HG03378 (cell line): ENCODE measurements around the gene PLVAP.

Source experiments
- ATAC-seq: cut with Tn5 transposase; IDR thresholded peaks from one replicate; pipeline ENCODE4 v1.9.1; 2021; ENCODE audit warnings: mild to moderate bottlenecking, moderate library complexity; ENCODE audit not compliant: unreplicated experiment

PLVAP gene, protein sequence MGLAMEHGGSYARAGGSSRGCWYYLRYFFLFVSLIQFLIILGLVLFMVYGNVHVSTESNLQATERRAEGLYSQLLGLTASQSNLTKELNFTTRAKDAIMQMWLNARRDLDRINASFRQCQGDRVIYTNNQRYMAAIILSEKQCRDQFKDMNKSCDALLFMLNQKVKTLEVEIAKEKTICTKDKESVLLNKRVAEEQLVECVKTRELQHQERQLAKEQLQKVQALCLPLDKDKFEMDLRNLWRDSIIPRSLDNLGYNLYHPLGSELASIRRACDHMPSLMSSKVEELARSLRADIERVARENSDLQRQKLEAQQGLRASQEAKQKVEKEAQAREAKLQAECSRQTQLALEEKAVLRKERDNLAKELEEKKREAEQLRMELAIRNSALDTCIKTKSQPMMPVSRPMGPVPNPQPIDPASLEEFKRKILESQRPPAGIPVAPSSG

DNA sequence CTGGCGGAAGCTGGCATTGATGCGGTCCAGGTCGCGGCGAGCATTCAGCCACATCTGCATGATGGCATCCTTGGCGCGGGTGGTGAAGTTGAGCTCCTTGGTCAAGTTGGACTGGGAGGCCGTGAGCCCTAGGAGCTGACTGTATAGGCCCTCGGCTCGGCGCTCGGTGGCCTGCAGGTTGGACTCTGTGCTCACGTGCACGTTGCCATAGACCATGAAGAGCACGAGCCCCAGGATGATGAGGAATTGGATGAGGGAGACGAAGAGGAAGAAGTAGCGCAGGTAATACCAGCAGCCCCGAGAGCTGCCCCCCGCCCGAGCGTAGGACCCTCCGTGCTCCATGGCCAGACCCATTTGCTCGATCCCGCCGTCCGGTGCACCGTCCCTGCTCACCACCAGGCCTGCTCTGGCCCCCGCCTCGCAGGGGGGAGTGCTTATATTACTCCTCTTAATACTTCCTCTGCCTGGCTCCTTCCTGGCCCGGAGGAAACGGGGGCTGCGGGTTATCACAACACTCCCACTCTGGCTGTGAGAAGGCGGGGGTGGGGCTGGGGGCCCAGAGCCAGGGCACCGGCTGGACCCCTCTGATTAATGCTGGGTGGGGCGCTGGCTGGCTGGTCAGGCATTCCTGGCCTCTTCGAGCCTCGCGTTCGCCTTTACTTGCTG lies at the start of gene PLVAP:
PLVAP (minus strand) TSS at position 408 of the 666 bp plus-strand sequence; CDS start at position 354, 54 bp downstream.
- ATAC-seq: no peak

DNA sequence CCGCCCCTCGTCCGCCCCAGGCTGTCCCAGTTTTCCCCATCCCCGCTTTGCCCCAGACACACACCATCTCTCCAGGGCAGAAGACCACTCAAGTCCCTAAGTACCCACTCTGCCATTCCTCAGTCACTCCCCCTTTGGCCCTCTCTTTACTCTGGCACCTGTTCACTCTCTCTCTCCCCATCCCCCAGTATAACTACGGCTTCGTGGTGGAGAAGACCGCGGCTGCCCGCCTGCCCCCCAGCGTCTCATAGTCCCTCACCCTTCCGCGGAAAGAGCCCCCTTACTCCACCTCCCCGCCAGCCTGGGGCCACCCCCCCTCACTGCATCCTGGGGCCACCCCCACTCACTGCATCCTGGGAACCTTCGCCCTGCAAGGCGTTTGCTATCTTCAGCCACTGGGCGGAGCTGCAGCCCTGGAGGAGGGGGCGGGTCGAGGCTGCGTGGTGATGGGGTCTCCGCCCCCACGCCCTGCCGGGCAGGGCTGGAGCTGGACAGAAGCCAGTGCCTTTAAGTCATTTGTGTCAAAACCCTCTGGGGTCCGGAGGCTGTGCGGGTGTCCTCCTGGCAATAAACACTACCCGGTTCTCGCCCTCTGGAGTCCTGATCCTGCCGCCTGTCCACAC lies 47.7 kb upstream of the PLVAP start:
- no peak for ATAC-seq

DNA sequence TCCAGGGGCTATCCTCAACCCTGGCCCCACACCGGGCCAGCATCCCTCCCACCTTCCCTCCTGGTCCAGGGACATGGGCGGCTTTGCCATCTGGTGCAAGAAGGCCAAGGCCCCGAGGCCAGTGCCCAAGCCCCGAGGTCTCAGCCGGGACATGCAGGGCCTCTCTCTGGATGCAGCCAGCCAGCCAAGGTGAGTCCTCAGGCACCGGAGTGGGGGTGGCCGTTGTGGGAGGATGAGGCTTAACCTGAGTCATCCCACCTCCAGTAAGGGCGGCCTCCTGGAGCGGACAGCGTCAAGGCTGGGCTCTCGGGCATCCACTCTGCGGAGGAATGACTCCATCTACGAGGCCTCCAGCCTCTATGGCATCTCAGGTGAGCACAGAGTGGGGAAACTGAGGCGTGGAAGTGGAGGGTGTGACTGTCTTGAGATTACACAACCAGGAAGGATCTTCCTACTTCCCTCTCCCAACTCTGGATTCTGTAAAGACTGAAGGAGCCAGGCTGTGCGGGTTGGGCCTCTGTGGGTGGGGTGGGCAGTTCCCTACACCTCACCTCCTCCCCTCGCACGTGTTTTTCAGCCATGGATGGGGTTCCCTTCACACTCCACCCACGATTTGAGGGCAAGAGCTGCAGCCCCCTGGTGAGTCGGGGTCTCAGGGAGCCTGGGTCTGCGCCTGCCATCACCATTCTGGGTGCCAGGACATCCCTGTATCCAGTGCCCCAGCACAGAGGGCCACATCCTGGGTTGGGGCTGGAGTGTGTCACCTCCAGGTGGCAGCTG lies 46.5 kb upstream of the PLVAP start:
- ATAC-seq: no peak

DNA sequence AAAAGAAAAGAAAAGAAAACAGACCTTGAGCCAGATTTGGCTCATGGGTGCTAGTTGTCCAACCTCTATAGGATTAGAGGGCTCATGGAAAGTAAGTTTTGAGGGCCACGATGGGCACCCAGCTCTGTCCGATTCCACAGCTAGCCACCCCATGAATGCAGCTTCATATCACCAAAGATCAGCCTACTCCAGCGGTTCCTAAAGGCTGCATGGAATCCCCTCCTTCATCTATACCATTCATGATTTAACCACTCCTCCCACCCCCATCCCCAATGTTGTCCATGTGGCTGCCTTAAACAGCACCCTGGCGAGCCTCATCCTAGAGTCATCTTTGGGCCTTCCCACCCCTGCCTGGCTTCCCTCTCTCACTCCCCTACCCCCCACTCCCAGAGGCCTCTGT lies 44.8 kb upstream of the PLVAP start:
- no peak for ATAC-seq

DNA sequence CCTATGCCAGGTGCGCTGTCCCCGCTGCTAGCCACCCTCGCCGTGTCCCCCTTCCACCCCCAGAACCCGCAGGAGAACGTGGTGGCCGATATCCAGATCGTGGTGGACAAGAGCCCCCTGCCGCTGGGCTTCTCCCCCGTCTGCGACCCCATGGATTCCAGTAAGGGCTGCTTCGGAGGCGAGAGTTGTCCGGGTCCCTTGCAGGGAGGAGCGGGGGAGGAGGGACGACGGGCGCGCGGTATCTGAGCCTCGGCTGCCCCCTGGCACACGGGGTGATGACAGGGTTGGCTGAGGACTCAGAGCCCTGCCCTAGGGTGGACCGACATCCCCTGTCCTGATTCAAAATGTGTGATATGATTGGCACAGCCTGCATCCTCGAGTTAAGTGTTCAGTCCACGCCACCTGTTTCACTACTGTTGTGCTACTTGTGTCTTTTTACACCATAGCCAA lies 43.4 kb upstream of the PLVAP start:
- no peak for ATAC-seq

DNA sequence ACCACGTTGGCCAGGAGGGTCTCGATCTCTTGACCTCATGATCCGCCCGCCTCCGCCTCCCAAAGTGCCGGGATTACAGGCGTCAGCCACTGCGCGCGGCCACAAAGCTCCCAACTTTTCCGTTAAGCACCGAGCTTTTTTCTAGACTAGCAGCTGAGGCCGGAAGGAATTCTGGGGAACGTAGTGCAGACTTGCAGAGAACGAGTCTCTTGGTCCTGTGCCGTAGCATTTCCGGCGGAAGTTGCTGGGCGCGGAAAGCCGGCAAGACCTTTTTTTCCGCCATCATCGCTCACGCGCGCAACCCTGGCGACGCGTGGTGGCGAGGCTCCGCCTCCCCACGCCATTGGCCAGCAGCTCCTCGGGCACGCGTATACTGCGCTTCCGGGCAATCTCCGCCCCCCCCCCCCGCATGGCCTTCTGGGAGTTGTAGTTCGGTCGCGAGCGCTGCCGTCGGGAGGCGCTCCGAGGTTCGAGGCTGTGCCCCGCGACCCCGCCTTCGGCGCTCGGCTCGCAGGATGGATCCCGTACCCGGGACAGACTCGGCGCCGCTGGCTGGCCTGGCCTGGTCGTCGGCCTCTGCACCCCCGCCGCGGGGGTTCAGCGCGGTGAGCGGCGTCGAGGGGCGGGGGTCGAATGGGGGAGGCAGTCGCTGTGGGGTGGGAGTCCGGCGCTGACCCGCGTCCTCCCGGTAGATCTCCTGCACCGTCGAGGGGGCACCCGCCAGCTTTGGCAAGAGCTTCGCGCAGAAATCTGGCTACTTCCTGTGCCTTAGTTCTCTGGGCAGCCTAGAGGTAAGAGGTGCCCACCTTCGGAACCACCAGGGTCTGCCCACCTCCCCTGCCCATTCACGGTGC lies 42.7 kb upstream of the PLVAP start, which contains the start of gene MVB12A:
MVB12A (plus strand) TSS at position 427 of the 854 bp plus-strand sequence; CDS start at position 516, 89 bp downstream.
- ATAC-seq: peak; percentile 79

DNA sequence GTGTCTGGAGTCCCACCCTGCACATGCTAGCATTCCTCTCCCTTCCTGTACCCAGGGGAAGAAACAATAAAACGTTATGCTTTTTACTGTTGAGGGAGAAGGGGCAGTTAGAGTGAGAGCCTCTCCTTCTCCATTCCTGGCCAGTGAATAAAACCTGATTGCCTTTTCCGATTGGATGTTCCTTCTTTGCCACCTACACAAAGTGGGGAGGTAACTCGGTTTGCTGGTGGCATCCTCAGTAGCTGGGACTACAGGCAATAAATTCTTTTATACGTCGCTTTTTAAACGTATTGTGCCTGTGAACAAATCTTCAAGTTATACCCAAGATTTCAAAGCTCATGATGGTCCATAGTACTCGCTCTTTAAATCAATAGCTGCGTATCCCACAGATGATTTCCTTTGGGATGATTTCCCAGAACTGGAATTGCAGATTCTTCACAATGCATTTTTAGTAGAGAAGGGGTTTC lies 42.0 kb upstream of the PLVAP start:
- no peak for ATAC-seq

DNA sequence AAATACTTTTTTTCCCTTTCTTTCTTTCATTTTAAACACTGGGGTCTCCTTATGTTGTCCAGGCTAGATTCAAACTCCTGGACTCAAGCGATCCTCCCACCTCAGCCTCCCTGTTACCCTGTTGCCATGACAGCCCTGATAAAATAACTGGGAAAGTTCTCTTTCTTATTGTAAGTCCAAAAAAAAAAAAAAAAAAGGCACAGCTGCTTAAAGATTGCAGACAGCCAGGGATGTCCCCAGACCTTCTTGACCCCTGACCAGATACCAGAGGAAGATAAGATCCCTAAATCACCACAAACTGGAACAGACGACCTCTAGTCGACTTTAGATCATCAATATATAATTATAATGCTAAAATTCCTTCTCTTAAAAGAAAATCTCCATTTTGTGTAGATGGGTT lies 41.6 kb upstream of the PLVAP start:
- no peak for ATAC-seq

DNA sequence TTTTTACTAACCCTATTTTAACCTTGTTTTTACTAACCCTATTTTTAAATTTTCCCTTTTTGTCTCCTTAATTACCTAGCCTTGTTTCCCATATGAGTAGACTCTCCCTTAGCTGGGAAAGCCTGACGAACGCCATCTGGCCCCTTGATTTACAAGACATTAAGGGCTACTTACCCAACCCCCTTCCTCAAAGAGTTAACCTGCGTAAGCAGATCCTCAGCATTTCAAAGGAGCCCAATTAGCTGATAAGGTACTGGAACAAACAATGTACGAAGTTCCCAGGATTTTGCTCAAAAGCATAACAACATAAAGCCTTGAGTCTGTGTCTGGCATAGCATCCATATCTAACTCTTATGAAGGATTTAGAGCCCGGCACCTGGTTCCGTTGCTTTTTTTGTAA lies 38.0 kb upstream of the PLVAP start:
- no peak for ATAC-seq

DNA sequence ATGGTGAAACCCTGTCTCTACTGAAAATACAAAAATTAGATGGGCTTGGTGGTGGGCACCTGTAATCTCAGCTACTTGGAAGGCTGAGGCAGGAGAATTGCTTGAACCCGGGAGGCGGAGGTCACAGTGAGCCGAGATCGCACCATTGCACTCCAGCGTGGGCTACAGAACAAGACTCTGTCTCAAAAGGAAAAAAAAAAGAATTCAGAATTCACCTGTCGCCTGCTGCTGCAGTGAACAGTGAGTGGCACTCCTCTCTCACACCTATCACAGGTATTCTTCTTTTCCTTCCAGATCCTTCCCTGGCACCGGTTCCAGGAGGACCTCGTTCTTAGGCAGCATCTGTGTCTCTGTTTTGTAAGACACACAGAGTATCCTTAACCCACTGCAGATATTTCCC lies 37.0 kb upstream of the PLVAP start:
- no peak for ATAC-seq

DNA sequence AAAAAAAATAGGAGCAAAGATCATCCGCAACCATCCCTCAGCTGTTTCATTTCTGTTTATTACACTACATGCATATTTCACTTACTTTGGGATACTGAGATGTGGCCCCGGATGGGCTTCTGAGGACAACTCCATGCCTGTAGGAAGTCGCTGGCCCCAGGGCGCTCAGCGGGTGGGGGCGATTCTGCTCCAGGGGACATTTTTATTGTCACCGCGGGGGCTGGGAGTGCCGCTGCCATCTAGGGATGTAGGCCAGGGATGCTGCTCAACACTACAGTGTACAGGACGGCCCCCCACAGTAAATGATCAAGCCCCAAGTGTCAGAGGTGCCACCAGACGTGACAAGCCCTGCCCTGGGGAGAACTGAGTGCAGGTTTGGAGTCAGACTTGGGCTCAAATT lies 34.7 kb upstream of the PLVAP start:
- no peak for ATAC-seq

DNA sequence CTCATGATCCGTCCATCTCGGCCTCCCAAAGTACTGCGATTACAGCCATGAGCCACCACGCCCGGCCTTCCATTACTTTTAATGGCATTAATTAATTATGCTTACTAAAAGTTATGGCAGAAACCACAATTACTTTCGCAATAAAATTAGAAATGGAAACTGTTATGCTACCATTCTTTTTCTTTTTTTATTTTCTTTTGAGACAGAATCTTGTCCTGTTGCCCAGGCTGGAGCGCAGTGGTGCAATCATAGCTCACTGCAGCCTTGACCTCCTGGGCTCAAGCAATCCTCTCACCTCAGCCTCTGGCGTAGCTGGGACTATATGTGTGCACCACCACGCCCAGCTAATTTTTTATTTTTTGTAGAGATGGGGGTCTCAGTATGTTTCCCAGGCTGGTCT lies 32.8 kb upstream of the PLVAP start:
- no peak for ATAC-seq

DNA sequence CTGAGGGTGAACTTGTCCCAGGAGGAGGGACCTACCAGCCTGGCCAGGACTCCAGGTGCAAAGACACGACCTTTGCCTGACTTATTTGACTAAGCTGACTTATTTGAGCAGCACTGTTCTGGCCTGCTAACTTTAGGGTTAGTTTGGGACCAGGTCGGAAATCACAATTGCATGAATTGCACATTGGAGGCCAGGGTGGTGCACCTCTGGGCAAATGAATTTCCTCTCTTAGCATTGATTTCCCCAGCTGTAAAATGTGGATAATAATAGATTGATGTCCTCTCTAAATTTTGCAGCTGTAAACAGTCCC lies 29.7 kb upstream of the PLVAP start:
- no peak for ATAC-seq

DNA sequence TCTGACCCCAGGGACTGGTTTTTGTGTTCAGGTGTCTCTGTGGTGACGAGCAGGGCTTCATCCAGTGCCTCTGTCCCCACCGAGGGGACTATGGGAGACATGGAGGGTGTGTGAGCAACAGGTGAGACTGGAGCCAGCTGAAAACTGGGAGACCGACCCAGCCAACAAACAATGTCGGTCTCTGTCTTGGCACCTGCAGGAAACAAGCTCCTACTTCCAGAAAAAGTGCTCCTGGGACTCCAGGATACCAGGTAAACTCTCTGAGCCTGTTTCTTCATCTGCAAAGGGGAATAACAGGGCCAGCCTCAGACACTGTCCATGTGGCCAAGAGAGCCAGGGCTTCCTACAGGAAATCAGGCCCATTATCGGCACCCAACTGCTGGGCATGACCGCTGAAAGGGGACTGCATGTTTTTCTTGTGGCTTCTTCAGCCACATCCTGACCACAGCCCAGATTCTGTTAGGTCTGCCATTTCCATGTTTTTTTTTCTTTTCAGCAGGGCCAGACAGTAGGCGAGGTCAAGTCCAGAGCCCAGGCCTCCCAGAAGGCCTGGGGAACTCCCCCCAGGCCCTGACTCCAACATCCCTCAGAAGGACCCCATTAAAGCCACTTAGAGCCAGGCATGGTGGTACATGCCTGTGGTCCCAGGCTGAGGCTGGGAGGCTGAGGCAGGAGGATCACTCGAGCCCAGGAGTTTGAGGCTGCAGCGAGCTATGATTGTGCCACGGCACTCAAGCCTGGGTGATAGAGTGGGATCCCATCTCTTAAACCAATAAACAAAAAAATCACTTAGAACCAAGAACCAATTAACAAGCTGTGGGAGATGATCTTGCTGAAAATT lies 29.1 kb upstream of the PLVAP start:
- peak; percentile 3 for ATAC-seq

DNA sequence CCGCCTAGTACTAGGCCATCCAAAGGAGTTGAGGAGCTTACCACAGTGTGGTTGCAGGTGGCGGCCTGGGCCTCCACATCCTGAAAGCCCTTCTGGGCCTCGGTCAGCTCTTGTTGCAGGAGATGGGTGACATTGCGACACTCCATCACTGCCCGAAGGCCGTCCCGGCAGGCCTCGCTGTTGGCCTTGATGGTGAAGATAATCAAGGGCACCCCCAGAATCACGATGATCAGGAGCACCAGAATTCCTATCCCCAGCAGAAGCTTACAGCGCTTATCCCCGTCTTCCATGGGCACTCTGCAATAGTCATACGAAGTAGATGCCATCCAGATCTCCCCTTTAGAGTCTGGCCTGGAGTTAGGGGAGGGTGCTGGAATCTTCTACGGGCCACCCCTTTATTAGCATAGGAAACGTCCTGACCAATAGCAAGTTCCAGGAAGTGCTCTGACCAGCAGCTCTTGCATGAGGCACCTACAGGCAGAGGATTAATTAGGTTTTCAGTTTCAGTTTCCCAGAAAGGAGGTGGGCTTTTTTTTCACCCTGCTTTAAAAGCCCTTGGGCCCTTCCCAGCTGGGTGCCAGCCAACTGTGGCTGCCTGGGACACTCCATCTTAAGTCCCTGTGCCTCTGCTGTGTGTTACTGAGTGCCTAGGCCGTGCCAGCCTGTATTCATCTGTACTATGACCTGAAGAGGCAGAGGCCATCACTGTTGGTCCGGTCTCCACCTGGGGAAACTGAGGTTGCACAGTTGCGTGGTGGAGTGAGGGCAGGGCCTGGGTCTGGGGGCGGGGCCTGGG lies 28.3 kb upstream of the PLVAP start, which contains the start of gene BST2:
BST2 (minus strand) TSS at position 381 of the 796 bp plus-strand sequence; CDS start at position 326, 55 bp downstream.
- peak; percentile 71 for ATAC-seq

DNA sequence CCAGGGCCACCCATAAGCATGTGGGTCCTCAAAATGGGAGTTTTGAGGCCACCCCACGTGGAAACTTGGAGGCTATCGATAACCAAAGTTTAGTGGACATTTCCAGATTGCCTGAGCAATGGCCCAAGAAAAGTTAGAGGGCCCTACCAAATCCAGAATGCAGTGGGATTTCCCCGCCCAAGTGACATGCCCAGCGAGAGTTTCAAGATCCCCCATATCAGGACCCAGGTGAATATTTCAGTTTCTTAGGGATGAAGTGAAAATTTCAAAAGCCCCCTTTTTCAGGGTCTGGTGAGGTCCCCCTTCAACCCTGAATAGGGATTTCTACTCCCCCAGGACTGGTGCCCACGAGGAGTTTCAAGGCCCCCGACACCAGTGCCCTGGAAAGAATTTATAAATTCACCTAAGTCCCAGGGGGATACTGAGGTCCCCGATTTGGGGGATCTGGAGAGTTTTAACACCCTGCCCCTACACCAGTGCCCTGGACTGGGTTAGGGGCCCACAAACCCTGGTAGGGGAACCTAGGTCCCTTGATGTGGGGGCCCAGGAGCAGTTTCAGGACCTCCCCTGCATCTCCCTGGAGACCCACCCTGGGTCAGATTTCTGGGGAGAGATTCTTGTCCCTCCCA lies 27.6 kb upstream of the PLVAP start:
- ATAC-seq: peak; percentile 23

DNA sequence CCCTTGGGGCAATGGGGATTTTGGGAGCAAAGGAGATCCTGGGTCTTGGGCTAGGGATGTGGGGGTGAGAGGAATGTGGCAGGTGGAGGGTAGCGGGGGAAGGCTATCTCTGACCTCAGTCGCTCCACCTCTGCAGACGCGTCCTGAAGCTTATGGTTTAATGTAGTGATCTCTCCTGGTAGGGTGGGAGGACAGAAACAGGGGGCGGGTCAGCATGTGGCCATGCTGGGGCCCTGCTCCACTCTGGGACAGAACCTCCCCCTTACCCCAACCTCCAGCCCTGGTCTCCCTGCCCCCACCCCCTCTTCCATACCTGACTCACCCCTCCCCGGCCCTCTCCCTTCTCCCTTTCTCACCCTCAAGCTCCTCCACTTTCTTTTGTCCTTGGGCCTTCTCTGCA lies 26.9 kb upstream of the PLVAP start:
- ATAC-seq: no peak
